WTC11 (cell line): ENCODE results near the gene BICRA.

Experiments
- CTCF ChIP-seq: fragments of 200-600 bp; IDR thresholded peaks from 2 replicates; pipeline ENCODE4 v1.8.0; 2022; ENCODE audit warnings: antibody characterized with exemption
- HMGXB4 ChIP-seq: sonication (generic); formaldehyde crosslinking; IDR thresholded peaks from 2 replicates; pipeline ENCODE4 v1.8.1; 2023; ENCODE audit warnings: mild to moderate bottlenecking, moderate library complexity, missing genetic modification reagents
- JUN ChIP-seq: sonication (generic); formaldehyde crosslinking; IDR thresholded peaks from 2 replicates; pipeline ENCODE4 v1.8.0; 2023; ENCODE audit warnings: mild to moderate bottlenecking, missing genetic modification reagents
- MAX ChIP-seq: sonication (generic); formaldehyde crosslinking; IDR thresholded peaks from 2 replicates; pipeline ENCODE4 v1.8.0; 2022; ENCODE audit warnings: mild to moderate bottlenecking, missing genetic modification reagents
- MXD4 ChIP-seq: fragments of 250-450 bp; sonication (Bioruptor Pico); IDR thresholded peaks from 2 replicates; pipeline ENCODE4 v1.8.0; 2021; ENCODE audit warnings: mild to moderate bottlenecking, moderate library complexity, borderline replicate concordance
- NFYB ChIP-seq: sonication (generic); formaldehyde crosslinking; conservative IDR thresholded peaks from 2 replicates; pipeline ENCODE4 v1.8.0; 2022; ENCODE audit warnings: low read depth, missing genetic modification reagents
- PRRX2 ChIP-seq: fragments of 250-450 bp; sonication (Bioruptor Pico); IDR thresholded peaks from 2 replicates; pipeline ENCODE4 v1.8.0; 2021; ENCODE audit warnings: mild to moderate bottlenecking
- SOX15 ChIP-seq: fragments of 250-450 bp; sonication (Bioruptor Pico); IDR thresholded peaks from 2 replicates; pipeline ENCODE4 v1.9.0; 2021; ENCODE audit warnings: mild to moderate bottlenecking
- SP1 ChIP-seq: sonication (generic); formaldehyde crosslinking; conservative IDR thresholded peaks from 2 replicates; pipeline ENCODE4 v1.8.1; 2022; ENCODE audit warnings: missing genetic modification reagents
- USF1 ChIP-seq: sonication (generic); formaldehyde crosslinking; IDR thresholded peaks from 2 replicates; pipeline ENCODE4 v1.8.0; 2022; ENCODE audit warnings: mild to moderate bottlenecking, missing genetic modification reagents
- USF2 ChIP-seq: sonication (generic); formaldehyde crosslinking; IDR thresholded peaks from 2 replicates; pipeline ENCODE4 v1.8.1; 2023; ENCODE audit warnings: mild to moderate bottlenecking, missing genetic modification reagents, moderate library complexity

- TF ChIP-seq HMGXB4 (CRISPR knock-in tag) (no peak), CTCF (no peak), USF2 (CRISPR knock-in tag) (no peak), MAX (CRISPR knock-in tag) (no peak), SOX15 (CRISPR knock-in tag) (no peak), PRRX2 (CRISPR knock-in tag) (no peak), USF1 (CRISPR knock-in tag) (no peak), JUN (CRISPR knock-in tag) (no peak), NFYB (CRISPR knock-in tag) (no peak), MXD4 (CRISPR knock-in tag) (no peak), SP1 (CRISPR knock-in tag) (no peak)
Observed at GRCh38 chr19:47695533-47696262, 86.8 kb downstream of the BICRA start.
